ENCODE results near the gene CRYBA4. TPM values are rescaled to one million over a fixed set of nuclear protein-coding genes. Genes with fewer than 3 reads are reported as not detected.

CRYBA4 gene
- total RNA-seq, 2 donors from 2014 or later = 0.47 TPM; not detected in 1

DNA sequence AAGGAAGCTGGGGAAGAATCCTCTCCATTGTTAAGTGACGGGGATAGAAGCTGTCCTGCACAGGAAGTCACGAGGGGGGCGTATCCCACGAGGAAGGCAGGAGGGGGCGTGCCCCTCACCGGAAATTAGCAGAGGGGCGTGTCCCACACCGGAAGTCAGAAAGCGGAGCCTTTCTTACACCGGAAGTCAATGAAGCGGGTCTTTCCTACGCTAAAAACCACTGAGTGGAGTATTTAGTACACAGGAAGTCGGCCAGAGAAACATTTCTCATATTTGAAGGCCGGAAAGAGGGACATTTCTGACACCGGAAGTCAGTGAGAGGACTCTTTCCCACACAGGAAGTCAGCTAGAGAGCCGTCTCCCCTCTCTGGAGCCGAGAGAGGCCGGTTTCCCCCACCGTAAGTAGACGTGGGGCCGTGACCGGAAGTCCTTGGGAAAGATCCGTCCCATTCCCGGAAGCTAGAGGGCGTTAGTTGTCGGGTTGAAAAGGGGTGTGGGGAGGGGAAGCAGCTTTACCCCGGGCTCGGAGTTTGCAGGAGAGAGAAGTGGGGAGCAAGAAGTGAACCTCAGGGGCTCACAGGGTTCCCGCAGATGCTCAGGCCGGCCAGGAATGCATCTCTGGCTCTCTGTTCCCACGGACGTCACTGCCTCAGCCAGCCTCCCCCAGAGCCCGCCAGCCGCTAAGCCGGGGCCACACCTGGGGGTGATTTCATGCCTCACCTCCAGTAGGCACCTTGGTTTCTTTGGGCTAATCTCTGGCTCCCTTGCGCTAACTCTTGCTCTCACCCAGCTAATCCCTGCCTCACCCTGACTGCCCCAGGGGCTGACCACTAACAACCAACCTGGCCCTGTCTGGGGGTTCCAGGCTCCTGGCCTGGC lies 51.1 kb downstream of the CRYBA4 start:
- peak overlapping the region; percentile 86 to 88 for H3K9ac ChIP-seq (ENCODE audit: low read depth in 2 of 2, low read length in 2 of 2)
- TF ChIP-seq, protein P1, sequence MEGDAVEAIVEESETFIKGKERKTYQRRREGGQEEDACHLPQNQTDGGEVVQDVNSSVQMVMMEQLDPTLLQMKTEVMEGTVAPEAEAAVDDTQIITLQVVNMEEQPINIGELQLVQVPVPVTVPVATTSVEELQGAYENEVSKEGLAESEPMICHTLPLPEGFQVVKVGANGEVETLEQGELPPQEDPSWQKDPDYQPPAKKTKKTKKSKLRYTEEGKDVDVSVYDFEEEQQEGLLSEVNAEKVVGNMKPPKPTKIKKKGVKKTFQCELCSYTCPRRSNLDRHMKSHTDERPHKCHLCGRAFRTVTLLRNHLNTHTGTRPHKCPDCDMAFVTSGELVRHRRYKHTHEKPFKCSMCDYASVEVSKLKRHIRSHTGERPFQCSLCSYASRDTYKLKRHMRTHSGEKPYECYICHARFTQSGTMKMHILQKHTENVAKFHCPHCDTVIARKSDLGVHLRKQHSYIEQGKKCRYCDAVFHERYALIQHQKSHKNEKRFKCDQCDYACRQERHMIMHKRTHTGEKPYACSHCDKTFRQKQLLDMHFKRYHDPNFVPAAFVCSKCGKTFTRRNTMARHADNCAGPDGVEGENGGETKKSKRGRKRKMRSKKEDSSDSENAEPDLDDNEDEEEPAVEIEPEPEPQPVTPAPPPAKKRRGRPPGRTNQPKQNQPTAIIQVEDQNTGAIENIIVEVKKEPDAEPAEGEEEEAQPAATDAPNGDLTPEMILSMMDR (IDR thresholded peaks at IDR 0.05) = peak; percentile 45
- no peaks in the 10 kb centered on the region for H3K9me3 ChIP-seq
- intact Hi-C loops (cut with DNase I) = loop anchor here (10.0 kb wide), 1 partner anchor 82 kb away; no protein-coding TSS in a partner anchor
- H3K27me3 ChIP-seq = no peaks in the 10 kb centered on the region
- no peaks in the 10 kb centered on the region for H3K36me3 ChIP-seq
- H3K4me1 ChIP-seq = peaks cover 4% of the 10 kb centered on the region
- peak overlapping the region; percentile 94 for H3K27ac ChIP-seq
- DNase-seq = peak; percentile 95
- peak overlapping the region; percentile 62 for H3K4me3 ChIP-seq

- H3K36me3 ChIP-seq = no peaks in the 10 kb centered on the region
- H3K4me3 ChIP-seq = peak overlapping the region; percentile 62
- TF ChIP-seq, protein P1 (IDR thresholded peaks at IDR 0.05) = no peak
- H3K4me1 ChIP-seq = peaks cover 4% of the 10 kb centered on the region
- no peaks in the 10 kb centered on the region for H3K9me3 ChIP-seq
- no peaks in the 10 kb centered on the region for H3K27me3 ChIP-seq
- intact Hi-C loops (cut with DNase I) = loop anchor here (10.0 kb wide), 1 partner anchor 81 kb away; no protein-coding TSS in a partner anchor
- peak overlapping the region; percentile 94 for H3K27ac ChIP-seq
- peak; percentile 35 for DNase-seq
- H3K9ac ChIP-seq (ENCODE audit: low read depth in 2 of 2, low read length in 2 of 2) = peak overlapping the region; percentile 86 to 88
These were observed 51.7 kb downstream of the CRYBA4 start for GRCh38 chr22:26673486-26673885.

- intact Hi-C loops (cut with DNase I) = loop anchor here (10.0 kb wide), 1 partner anchor 80 kb away; no protein-coding TSS in a partner anchor
- TF ChIP-seq, protein P1 (IDR thresholded peaks at IDR 0.05) = no peak
- Histone ChIP-seq H3K4me3 (no peak overlapping the region), H3K9me3 (no peaks in the 10 kb centered on the region), H3K9ac (ENCODE audit: low read depth in 2 of 2, low read length in 2 of 2) (peak overlapping the region in 1 of 2 donors; percentile 40), H3K4me1 (peaks cover 4% of the 10 kb centered on the region), H3K36me3 (no peaks in the 10 kb centered on the region), H3K27me3 (no peaks in the 10 kb centered on the region), H3K27ac (peak overlapping the region; percentile 94)
- no peak for DNase-seq
These were observed 52.7 kb downstream of the CRYBA4 start for GRCh38 chr22:26674211-26675190.

GRCh38 chr22:26675687-26676268 lies 54.0 kb downstream of the CRYBA4 start:
- peaks cover 4% of the 10 kb centered on the region for H3K4me1 ChIP-seq

More at GRCh38 chr22:26675687-26676268, 54.0 kb downstream of the CRYBA4 start:
- H3K27me3 ChIP-seq = no peaks in the 10 kb centered on the region
- no peak overlapping the region for H3K27ac ChIP-seq
- H3K9ac ChIP-seq (ENCODE audit: low read depth in 2 of 2, low read length in 2 of 2) = no peak overlapping the region
- H3K4me3 ChIP-seq = no peak overlapping the region
- no peaks in the 10 kb centered on the region for H3K9me3 ChIP-seq
- intact Hi-C loops (cut with DNase I) = loop anchor here (10.0 kb wide), 1 partner anchor 79 kb away; no protein-coding TSS in a partner anchor
- no peak for DNase-seq
- TF ChIP-seq, protein P1 (IDR thresholded peaks at IDR 0.05) = no peak
- no peaks in the 10 kb centered on the region for H3K36me3 ChIP-seq

Data from colonic mucosa (tissue), 4 donors.